ENCODE data around the gene FGF3.

GRCh38 chr11:69819541-69820070 lies 390 bp upstream of the FGF3 start:
- no peak for TF ChIP-seq CTCF (IDR thresholded peaks at IDR 0.05 in 4 of 5, conservative IDR thresholded peaks at IDR 0.05 in 1 of 5)
- TF ChIP-seq POLR2A (IDR thresholded peaks at IDR 0.05), result no peak

All from gastrocnemius medialis (tissue), 4 donors.